Kidney (tissue), 14 donors: ENCODE results near the gene CANX. TPM values are rescaled to one million over a fixed set of nuclear protein-coding genes. Genes with fewer than 3 reads are reported as not detected.

ENCODE experiments used
- DNase-seq, 5 donors: peaks; one replicate each; pipeline ENCODE4 v3.0.0-alpha.2; 2013 to 2020
- FAIRE-seq: peaks from 2 replicates; lab custom pipeline; 2012; peaks lifted over from hg19 to GRCh38; lab: Jason Lieb, UNC
- H3K27ac ChIP-seq, 2 donors: one replicate each; pipeline ENCODE4 v1.7.0; 2013; ENCODE audit warnings: low read depth in 2 of 2, low read length in 2 of 2, inconsistent platforms in 1 of 2
- H3K27me3 ChIP-seq: one replicate; pipeline ENCODE4 v1.7.1; 2013; ENCODE audit warnings: low read length, inconsistent platforms; ENCODE audit not compliant: control insufficient read depth, insufficient read depth
- H3K36me3 ChIP-seq, 3 donors: one replicate each; pipeline versions ENCODE4 v1.7.0 to v1.7.1; 2013; ENCODE audit warnings: low read length in 3 of 3, control low read depth in 1 of 3, inconsistent platforms in 1 of 3; ENCODE audit not compliant: insufficient read depth in 3 of 3, control insufficient read depth in 2 of 3
- H3K4me1 ChIP-seq, 3 donors: one replicate each; pipeline versions ENCODE4 v1.7.0 to v1.7.1; 2013; ENCODE audit warnings: low read length in 3 of 3, inconsistent platforms in 1 of 3, low read depth in 1 of 3; ENCODE audit not compliant: control insufficient read depth in 2 of 3, insufficient read depth in 2 of 3
- H3K4me3 ChIP-seq, 3 donors: one replicate each; pipeline versions ENCODE4 v1.7.0 to v1.8.1; 2013; ENCODE audit warnings: low read length in 3 of 3, control low read depth in 1 of 3, inconsistent platforms in 1 of 3
- H3K9ac ChIP-seq, 3 donors: one replicate each; pipeline versions ENCODE4 v1.7.0 to v1.7.1; 2013; ENCODE audit warnings: low read length in 3 of 3, control low read depth in 1 of 3, inconsistent platforms in 1 of 3
- H3K9me3 ChIP-seq, 3 donors: one replicate each; pipeline versions ENCODE4 v1.7.0 to v1.7.1; 2013; ENCODE audit warnings: low read length in 3 of 3, control low read depth in 1 of 3, inconsistent platforms in 1 of 3; ENCODE audit not compliant: control insufficient read depth in 2 of 3, insufficient read depth in 1 of 3
- intact Hi-C: fragments of 100-400 bp; cut with DNase I; formaldehyde crosslinking; loops from one replicate; pipeline ENCODE4 v1.11.1; 2022
- polyA plus RNA-seq: library from polyadenylated mRNA; stranded (reverse); fragments of 350-450 nt; fragmentation: Illumina TruSeq; extraction: RNeasy Lipid Tissue Mini Kit (QIAGEN cat#74804); gene quantifications from one replicate; pipeline ENCODE4 v1.2.3, GENCODE V29; 2014; ENCODE audit warnings: low read depth, low replicate concordance; ENCODE audit not compliant: insufficient read depth
- total RNA-seq: library from RNA; stranded (reverse); fragmentation: NEBNext Ultra II Directional; extraction: Animal tissue kit (Norgen Biotek cat#: 25700); gene quantifications from one replicate; pipeline ENCODE4 v1.2.1, GENCODE V29; 2021
- TF ChIP-seq, protein P1 (sequence below): IDR thresholded peaks from 3 replicates; pipeline ENCODE4 v1.5.1; 2012; ENCODE audit warnings: mild to moderate bottlenecking, moderate library complexity, borderline replicate concordance; ENCODE audit not compliant: insufficient read depth; ENCODE audit errors: extremely low read depth
- donor health status: control.
- donor health status: control.
- donor health status: control.
- donor health status: control.
- donor health status: control.
- donor health status: DM: yes; HTN: yes; CAD: no.
- donor health status: Normal renal cell carcinoma (clear cell type).

The CANX gene
- total and polyA plus RNA-seq, 2 donors from 2014 or later, result 208 to 824 TPM

DNA sequence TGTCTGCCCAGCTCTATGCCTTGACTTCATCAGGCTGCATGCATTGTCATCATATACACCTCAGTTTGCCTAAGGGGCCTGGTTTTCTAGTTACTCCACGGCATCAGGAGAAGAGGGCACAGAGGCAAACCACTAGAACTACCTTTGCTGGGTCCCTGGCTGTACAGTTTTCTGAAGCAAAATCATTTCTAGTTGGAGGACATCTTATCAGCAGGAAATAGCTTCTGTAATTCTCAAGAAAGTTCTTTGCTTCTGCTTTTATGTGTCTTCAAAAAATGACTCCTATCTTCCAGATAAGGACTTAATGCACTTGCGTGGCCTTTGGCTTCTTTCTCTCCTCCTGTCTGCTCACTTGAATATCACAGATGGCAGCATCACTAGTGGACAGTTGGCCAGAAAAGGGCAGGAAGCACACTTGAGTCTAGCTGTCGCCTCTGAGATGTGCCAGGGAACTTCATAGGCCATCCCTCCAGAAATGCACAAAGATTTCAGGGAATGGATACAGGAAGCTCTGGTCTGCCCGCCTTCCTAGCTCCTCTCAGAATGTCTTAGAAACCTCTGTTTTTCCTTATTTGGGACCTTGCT lies 72.6 kb downstream of the CANX start:
- Histone ChIP-seq H3K9me3 (no peaks in the 10 kb centered on the region), H3K27ac (no peak overlapping the region), H3K4me3 (no peak overlapping the region), H3K4me1 (peaks cover 0 to 5% (median 3%) of the 10 kb centered on the region in 3 donors), H3K27me3 (no peaks in the 10 kb centered on the region), H3K36me3 (peaks cover 4 to 47% (median 41%) of the 10 kb centered on the region in 3 donors), H3K9ac (no peak overlapping the region)
- TF ChIP-seq, protein P1, sequence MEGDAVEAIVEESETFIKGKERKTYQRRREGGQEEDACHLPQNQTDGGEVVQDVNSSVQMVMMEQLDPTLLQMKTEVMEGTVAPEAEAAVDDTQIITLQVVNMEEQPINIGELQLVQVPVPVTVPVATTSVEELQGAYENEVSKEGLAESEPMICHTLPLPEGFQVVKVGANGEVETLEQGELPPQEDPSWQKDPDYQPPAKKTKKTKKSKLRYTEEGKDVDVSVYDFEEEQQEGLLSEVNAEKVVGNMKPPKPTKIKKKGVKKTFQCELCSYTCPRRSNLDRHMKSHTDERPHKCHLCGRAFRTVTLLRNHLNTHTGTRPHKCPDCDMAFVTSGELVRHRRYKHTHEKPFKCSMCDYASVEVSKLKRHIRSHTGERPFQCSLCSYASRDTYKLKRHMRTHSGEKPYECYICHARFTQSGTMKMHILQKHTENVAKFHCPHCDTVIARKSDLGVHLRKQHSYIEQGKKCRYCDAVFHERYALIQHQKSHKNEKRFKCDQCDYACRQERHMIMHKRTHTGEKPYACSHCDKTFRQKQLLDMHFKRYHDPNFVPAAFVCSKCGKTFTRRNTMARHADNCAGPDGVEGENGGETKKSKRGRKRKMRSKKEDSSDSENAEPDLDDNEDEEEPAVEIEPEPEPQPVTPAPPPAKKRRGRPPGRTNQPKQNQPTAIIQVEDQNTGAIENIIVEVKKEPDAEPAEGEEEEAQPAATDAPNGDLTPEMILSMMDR, result no peak
- DNase-seq (no peak), FAIRE-seq (no peak)
- intact Hi-C loops, result no loop called here

DNA sequence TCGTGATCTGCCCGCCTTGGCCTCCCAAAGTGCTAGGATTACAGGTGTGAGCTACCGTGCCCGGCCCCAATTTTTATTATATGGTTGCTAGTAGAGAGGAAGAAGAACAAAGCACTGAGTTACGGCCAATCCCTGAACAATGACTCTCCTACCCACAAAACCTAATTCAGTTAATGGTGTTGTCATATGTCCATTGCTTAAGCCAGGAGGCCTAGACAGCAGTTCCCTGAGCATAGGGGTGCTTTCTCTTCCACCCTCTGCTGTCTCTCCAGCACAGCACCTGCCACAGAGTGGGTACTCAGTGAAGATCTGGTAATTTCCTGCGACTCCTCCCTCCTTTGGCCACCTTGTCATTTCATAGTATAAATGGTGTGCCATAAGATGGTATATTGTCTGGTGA lies 73.6 kb downstream of the CANX start:
- TF ChIP-seq, protein P1, result no peak
- FAIRE-seq, result no peak
- H3K36me3 ChIP-seq, result peaks cover 4 to 47% (median 41%) of the 10 kb centered on the region in 3 donors

DNA sequence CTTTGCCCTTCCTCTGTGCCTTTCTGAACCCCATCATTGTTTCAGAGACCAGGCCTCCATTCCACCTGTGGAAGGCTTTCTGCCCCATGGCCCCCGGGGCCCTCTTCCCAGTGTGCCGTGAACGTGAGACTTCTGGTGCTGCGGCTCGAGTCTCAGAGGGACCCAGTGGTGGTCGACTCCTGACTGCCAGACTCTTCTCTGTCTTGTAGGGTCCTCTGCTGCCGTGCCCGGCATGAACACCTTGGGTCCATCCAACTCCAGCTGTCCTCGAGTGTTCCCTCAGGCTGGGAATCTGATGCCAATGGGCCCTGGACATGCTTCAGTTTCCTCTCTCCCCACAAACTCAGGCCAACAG lies 74.9 kb downstream of the CANX start:
- H3K9ac ChIP-seq, result no peak overlapping the region
- H3K27ac ChIP-seq, result no peak overlapping the region
- TF ChIP-seq, protein P1, result no peak
- peaks cover 4 to 49% (median 47%) of the 10 kb centered on the region in 3 donors for H3K36me3 ChIP-seq
- intact Hi-C loops, result no loop called here
- no peak overlapping the region for H3K4me3 ChIP-seq
- H3K27me3 ChIP-seq, result no peaks in the 10 kb centered on the region
- H3K9me3 ChIP-seq, result no peaks in the 10 kb centered on the region
- DNase-seq, result peak in 1 of 5 donors; percentile 44
- FAIRE-seq, result no peak
- peaks cover 0 to under 1% (median 0%) of the 10 kb centered on the region in 3 donors for H3K4me1 ChIP-seq

More for the DNA sequence above, 73.6 kb downstream of the CANX start:
- Histone ChIP-seq H3K9ac (no peak overlapping the region), H3K27me3 (no peaks in the 10 kb centered on the region), H3K27ac (no peak overlapping the region), H3K4me3 (no peak overlapping the region), H3K4me1 (peaks cover 0 to 5% (median 3%) of the 10 kb centered on the region in 3 donors), H3K9me3 (no peaks in the 10 kb centered on the region)
- no peak for DNase-seq
- intact Hi-C loops, result no loop called here
